Left ventricle myocardium inferior (tissue), 1 donor: Measurements from ENCODE around the gene TRIM69. TPM values are rescaled to one million over a fixed set of nuclear protein-coding genes. Genes with fewer than 3 reads are reported as not detected.
"Not testable (repeated sequence)": the region's sequence is repeated elsewhere in the genome, so short reads cannot be mapped to it uniquely, and the experiment has no call there.

Experiments used
- DNase-seq: peaks from one replicate; pipeline ENCODE4 v3.0.0-alpha.2; 2020
- H3K27ac ChIP-seq: fragments of 200-600 bp; replicated peaks from 2 replicates; pipeline ENCODE4 v1.8.0; 2021
- H3K27me3 ChIP-seq: fragments of 200-600 bp; 2 replicates; pipeline ENCODE4 v1.8.0; 2021; ENCODE audit warnings: low read depth
- H3K36me3 ChIP-seq: fragments of 200-600 bp; 2 replicates; pipeline ENCODE4 v1.8.0; 2021
- H3K4me1 ChIP-seq: fragments of 200-600 bp; 2 replicates; pipeline ENCODE4 v1.8.0; 2021
- H3K4me3 ChIP-seq: fragments of 200-600 bp; 2 replicates; pipeline ENCODE4 v1.8.0; 2021; ENCODE audit warnings: mild to moderate bottlenecking, moderate library complexity
- H3K9me3 ChIP-seq: fragments of 200-600 bp; replicated peaks from 2 replicates; pipeline ENCODE4 v1.8.0; 2021
- intact Hi-C: fragments of 100-400 bp; cut with micrococcal nuclease; formaldehyde crosslinking; loops from one replicate; pipeline ENCODE4 v1.11.0; 2022
- total RNA-seq: library from RNA; stranded (reverse); fragmentation: NEBNext Ultra II Directional; extraction: Animal tissue kit (Norgen Biotek cat#: 25700); gene quantifications from one replicate; pipeline ENCODE4 v1.2.1, GENCODE V29; 2021
- TF ChIP-seq, protein P1 (sequence below): fragments of 200-600 bp; IDR thresholded peaks from 2 replicates; pipeline ENCODE4 v1.8.0; 2021; ENCODE audit warnings: antibody characterized with exemption, mild to moderate bottlenecking, borderline replicate concordance
- donor health status: DM: no; HTN: yes; CAD: no; lungs with severe emphysema.

TRIM69 gene
- total RNA-seq, 1 donor from 2014 or later, result 57.6 TPM

DNA sequence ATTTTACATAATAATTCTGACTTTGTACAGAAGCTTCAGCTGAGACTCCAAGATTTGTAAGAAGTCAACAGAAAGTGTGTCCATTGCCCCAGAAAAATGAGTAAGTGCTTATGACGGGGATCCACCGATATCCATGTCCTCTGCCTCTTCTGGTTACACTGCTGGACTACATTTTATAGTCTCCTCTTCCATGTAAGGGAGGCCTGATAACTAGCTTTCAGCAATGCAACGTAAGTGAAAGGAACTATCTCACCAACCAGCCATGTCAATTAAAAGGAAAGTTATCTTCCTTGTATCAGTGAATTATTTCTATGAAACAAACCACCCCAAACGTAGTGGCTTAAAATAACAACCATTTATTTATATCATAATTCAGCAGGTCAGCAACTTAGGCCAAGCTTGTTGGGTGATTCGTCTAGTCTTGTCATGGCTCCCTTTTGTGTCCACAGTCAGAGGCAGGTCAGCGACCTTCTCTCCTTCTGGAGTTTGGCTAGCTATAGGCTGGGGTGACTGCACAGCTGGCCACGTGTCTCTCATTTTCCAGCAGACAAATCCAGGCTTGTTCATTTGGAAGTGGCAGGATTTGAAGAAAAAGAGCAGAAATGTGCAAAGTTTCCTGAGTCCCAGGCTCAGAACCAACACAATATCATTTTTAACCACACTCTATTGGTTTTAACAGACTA lies 44.9 kb downstream of the TRIM69 start:
- Histone ChIP-seq H3K27me3 (no peaks in the 10 kb centered on the region), H3K27ac (no peak overlapping the region), H3K4me3 (no peak overlapping the region), H3K9me3 (no peaks in the 10 kb centered on the region), H3K36me3 (no peaks in the 10 kb centered on the region), H3K4me1 (peaks cover 6% of the 10 kb centered on the region)
- TF ChIP-seq, protein P1, sequence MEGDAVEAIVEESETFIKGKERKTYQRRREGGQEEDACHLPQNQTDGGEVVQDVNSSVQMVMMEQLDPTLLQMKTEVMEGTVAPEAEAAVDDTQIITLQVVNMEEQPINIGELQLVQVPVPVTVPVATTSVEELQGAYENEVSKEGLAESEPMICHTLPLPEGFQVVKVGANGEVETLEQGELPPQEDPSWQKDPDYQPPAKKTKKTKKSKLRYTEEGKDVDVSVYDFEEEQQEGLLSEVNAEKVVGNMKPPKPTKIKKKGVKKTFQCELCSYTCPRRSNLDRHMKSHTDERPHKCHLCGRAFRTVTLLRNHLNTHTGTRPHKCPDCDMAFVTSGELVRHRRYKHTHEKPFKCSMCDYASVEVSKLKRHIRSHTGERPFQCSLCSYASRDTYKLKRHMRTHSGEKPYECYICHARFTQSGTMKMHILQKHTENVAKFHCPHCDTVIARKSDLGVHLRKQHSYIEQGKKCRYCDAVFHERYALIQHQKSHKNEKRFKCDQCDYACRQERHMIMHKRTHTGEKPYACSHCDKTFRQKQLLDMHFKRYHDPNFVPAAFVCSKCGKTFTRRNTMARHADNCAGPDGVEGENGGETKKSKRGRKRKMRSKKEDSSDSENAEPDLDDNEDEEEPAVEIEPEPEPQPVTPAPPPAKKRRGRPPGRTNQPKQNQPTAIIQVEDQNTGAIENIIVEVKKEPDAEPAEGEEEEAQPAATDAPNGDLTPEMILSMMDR, result no peak
- intact Hi-C loops, result no loop called here
- no peak for DNase-seq

DNA sequence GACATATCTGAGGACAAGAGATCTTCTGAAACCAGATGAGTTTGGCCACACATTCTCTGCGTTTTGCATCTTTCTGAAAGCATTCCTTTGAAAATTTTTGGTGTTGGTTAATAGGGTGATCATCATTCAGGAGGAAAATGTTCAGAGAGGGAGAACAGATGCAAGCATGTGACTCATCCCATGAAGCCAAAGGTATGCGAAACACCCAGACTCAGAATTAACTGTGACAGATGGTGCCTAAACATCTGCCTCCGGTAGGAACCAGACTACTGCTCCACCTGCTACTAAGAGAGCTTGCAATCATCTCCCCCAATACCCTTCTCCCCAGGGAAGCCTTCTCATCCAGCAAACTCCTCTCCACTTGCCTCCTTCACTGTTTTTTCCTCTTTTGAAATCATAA lies 46.2 kb downstream of the TRIM69 start:
- H3K36me3 ChIP-seq, result no peaks in the 10 kb centered on the region
- TF ChIP-seq, protein P1, result no peak
- no peak overlapping the region for H3K4me3 ChIP-seq
- no peaks in the 10 kb centered on the region for H3K9me3 ChIP-seq
- intact Hi-C loops, result no loop called here
- peaks cover 6% of the 10 kb centered on the region for H3K4me1 ChIP-seq
- no peak overlapping the region for H3K27ac ChIP-seq
- no peaks in the 10 kb centered on the region for H3K27me3 ChIP-seq
- DNase-seq, result no peak

DNA sequence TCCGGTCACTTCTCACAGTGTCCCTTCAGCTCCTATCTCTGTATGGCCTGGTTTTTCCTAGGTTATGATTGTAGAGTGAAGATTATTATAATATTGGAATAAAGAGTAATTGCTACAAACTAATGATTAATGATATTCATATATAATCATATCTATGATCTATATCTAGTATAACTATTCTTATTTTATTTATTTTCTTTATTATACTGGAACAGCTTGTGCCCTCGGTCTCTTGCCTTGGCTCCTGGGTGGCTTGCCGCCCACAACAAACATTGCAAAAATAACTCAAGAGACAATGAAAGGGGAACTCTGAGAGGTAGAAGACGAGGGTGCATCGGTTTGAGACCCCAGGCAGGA lies 48.6 kb downstream of the TRIM69 start:
- Histone ChIP-seq H3K27ac (peak overlapping the region; percentile 90), H3K4me3 (peak overlapping the region; percentile 87)
- H3K27me3 ChIP-seq, H3K36me3 ChIP-seq, intact Hi-C loops, H3K9me3 ChIP-seq, DNase-seq, H3K4me1 ChIP-seq: not testable (repeated sequence)
- TF ChIP-seq, protein P1, result peak; percentile 35

DNA sequence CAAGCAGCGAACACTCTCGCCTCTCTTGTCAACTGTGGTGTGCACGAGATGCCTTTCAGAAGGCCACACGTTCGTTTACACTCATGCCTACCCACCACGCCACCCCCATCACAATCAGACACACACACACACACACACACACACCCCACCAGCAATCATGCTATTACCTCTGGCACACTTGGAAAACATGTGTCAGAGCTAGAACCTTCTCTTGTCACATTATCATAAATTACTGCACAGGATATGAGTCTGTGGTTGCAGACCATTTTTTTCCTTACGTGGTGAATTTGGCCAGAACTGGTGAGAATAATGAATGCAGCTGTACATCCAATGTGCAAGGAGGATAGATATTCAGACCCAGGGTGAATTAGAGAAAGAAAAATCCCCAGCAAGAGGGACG lies 52.4 kb downstream of the TRIM69 start:
- H3K4me3 ChIP-seq, result no peak overlapping the region
- intact Hi-C loops, result no loop called here
- DNase-seq, result no peak
- H3K4me1 ChIP-seq, result peaks cover 6% of the 10 kb centered on the region
- H3K36me3 ChIP-seq, result no peaks in the 10 kb centered on the region
- no peaks in the 10 kb centered on the region for H3K27me3 ChIP-seq
- no peak overlapping the region for H3K27ac ChIP-seq
- no peaks in the 10 kb centered on the region for H3K9me3 ChIP-seq
- TF ChIP-seq, protein P1, result no peak

DNA sequence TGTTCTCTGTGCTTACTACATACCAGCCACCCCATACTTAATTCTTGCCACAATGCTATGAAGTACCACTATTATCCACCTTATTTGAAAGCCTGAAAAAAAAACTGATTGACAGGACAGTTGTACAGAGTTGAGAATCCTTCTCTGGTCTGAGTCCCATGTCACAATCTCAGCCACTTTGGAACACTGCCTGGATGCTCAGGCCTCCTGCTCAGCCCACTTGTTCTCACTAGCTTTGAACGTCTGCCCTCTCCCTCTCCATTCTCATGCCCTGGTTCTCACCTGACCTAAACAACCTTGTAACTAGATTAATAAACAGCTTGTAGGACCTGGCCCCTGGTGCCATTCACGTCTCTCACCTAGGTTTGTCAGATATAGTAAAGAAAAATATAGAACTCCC lies 53.9 kb downstream of the TRIM69 start:
- Histone ChIP-seq H3K4me3 (no peak overlapping the region), H3K27me3 (no peaks in the 10 kb centered on the region), H3K27ac (peak overlapping the region; percentile 12), H3K36me3 (no peaks in the 10 kb centered on the region), H3K9me3 (no peaks in the 10 kb centered on the region), H3K4me1 (no peaks in the 10 kb centered on the region)
- DNase-seq, result peak; percentile 33
- TF ChIP-seq, protein P1, result no peak
- intact Hi-C loops, result no loop called here
